Astrocyte (in vitro differentiated cells and primary cell): Measurements from ENCODE around the gene SPATA16.

Experiments
- CTCF ChIP-seq: IDR thresholded peaks from 2 replicates; pipeline ENCODE4 v1.5.1; 2011; ENCODE audit warnings: low read depth, mild to moderate bottlenecking, inconsistent platforms, low read length, moderate library complexity; ENCODE audit not compliant: insufficient read depth
- EZH2 ChIP-seq: IDR thresholded peaks from 2 replicates; pipeline ENCODE4 v1.6.1; 2012; ENCODE audit warnings: mild to moderate bottlenecking, low read length, inconsistent platforms; ENCODE audit not compliant: insufficient read depth

- no peak for TF ChIP-seq CTCF
- no peak for TF ChIP-seq EZH2
These were observed 44.9 kb downstream of the SPATA16 start for GRCh38 chr3:173096140-173096539.
